K562 (cell line): ENCODE measurements around the gene ZFX. TPM values are rescaled to one million over a fixed set of nuclear protein-coding genes. Genes with fewer than 3 reads are reported as not detected.

Experiments
- ASH1L ChIP-seq: fragments of 450-650 bp; IDR thresholded peaks from 2 replicates; pipeline ENCODE4 v1.6.1; 2018; ENCODE audit warnings: borderline replicate concordance, mild to moderate bottlenecking, low read depth; ENCODE audit not compliant: partially characterized antibody
- BCLAF1 ChIP-seq, 2 experiments: fragments of 450-650 bp in 1 of 2; IDR thresholded peaks; 2 replicates each; pipeline ENCODE4 v1.6.1; 2011 to 2017; ENCODE audit warnings: low read depth in 2 of 2, antibody characterized with exemption in 1 of 2, borderline replicate concordance in 1 of 2, low read length in 1 of 2, mild to moderate bottlenecking in 1 of 2, mixed read lengths in 1 of 2; ENCODE audit not compliant: control insufficient read depth in 1 of 2
- CTCF ChIP-seq, 3 experiments: IDR thresholded peaks in 2 of 3; conservative IDR thresholded peaks in 1 of 3; 2 replicates each; pipeline ENCODE4 v1.5.1; 2011 to 2012; ENCODE audit warnings: low read length in 3 of 3, mild to moderate bottlenecking in 3 of 3, control low read depth in 2 of 3, improper control_type of control experiment in 1 of 3, inconsistent platforms in 1 of 3, low read depth in 1 of 3, mixed read lengths in 1 of 3, moderate library complexity in 1 of 3; ENCODE audit not compliant: insufficient read depth in 2 of 3
- FOXJ2 ChIP-seq: fragments of 200-800 bp; sonication (Bioruptor generic); IDR thresholded peaks from 2 replicates; pipeline ENCODE4 v1.6.1; 2016; ENCODE audit warnings: missing genetic modification characterization, missing compliant biosample characterization
- HES1 ChIP-seq: fragments of 450-650 bp; IDR thresholded peaks from 2 replicates; pipeline ENCODE4 v1.6.1; 2016; ENCODE audit warnings: low read depth, mild to moderate bottlenecking, moderate library complexity
- NFE2 ChIP-seq: IDR thresholded peaks from 2 replicates; pipeline ENCODE4 v1.6.1; 2014; ENCODE audit warnings: antibody characterized with exemption, low read depth
- POLR3G ChIP-seq: IDR thresholded peaks from 2 replicates; pipeline ENCODE4 v1.6.1; 2011; ENCODE audit not compliant: insufficient read length, insufficient replicate concordance; ENCODE audit errors: extremely low read depth
- SIN3A ChIP-seq, 2 experiments: fragments of 150-350 bp in 1 of 2; IDR thresholded peaks; 2 replicates each; pipeline ENCODE4 v1.6.1; 2011 to 2016; ENCODE audit warnings: borderline replicate concordance in 2 of 2, low read depth in 2 of 2, low read length in 2 of 2, mild to moderate bottlenecking in 2 of 2, moderate library complexity in 2 of 2; ENCODE audit not compliant: control insufficient read depth in 1 of 2
- SMAD2 ChIP-seq: fragments of 150-350 bp; IDR thresholded peaks from 2 replicates; pipeline ENCODE4 v1.6.1; 2014; ENCODE audit warnings: low read depth, mild to moderate bottlenecking, low read length
- SNIP1 ChIP-seq: fragments of 450-650 bp; IDR thresholded peaks from 2 replicates; pipeline ENCODE4 v1.7.1; 2017; ENCODE audit warnings: low read depth, mild to moderate bottlenecking
- SRSF1 ChIP-seq: fragments of 200-400 bp; formaldehyde crosslinking; IDR thresholded peaks from 2 replicates; pipeline ENCODE4 v1.6.1; 2017; ENCODE audit warnings: mild to moderate bottlenecking, low read depth, low read length, moderate library complexity
- polyA plus RNA-seq, 8 experiments: library from polyadenylated mRNA; depleted of rRNA in 4 of 8; stranded (reverse) in 5 of 8; unstranded in 3 of 8; fragments of >200 nt; fragmentation: Nextera tagmentation in 2 of 8; fragmentation: Illumina TruSeq in 1 of 8; extraction: Ambion mirVana in 2 of 8; extraction: Trizol in 1 of 8; gene quantifications; 2 replicates each; pipeline versions ENCODE4 v1.2.1 to v1.2.3, GENCODE V29; 2011 to 2014; ENCODE audit warnings: inconsistent platforms in 1 of 8, missing spikeins in 1 of 8
- total RNA-seq, 7 experiments: library from RNA; depleted of rRNA in 6 of 7; stranded (reverse); fragments of >200 nt in 6 of 7; fragmentation: Illumina TruSeq in 2 of 7; extraction: Trizol in 2 of 7; gene quantifications; 2 replicates each; pipeline versions ENCODE4 v1.2.1 to v1.2.3, GENCODE V29; 2011 to 2021; ENCODE audit warnings: low replicate concordance in 1 of 7
- TF ChIP-seq, protein P1 (sequence below), 2 experiments: fragments of 450-650 bp; IDR thresholded peaks; 2 replicates each; pipeline ENCODE4 v1.6.1; 2016
- TF ChIP-seq, protein P2 (sequence below): fragments of 150-350 bp; conservative IDR thresholded peaks from 2 replicates; pipeline ENCODE4 v1.6.1; 2014; ENCODE audit warnings: low read length

ZFX gene
- total and polyA plus RNA-seq, 9 of the 15 experiments (the other 6 are each of a cell fraction or from before 2014, with no cell fraction given): 5.3 to 25.2 (median 11.4) TPM

DNA sequence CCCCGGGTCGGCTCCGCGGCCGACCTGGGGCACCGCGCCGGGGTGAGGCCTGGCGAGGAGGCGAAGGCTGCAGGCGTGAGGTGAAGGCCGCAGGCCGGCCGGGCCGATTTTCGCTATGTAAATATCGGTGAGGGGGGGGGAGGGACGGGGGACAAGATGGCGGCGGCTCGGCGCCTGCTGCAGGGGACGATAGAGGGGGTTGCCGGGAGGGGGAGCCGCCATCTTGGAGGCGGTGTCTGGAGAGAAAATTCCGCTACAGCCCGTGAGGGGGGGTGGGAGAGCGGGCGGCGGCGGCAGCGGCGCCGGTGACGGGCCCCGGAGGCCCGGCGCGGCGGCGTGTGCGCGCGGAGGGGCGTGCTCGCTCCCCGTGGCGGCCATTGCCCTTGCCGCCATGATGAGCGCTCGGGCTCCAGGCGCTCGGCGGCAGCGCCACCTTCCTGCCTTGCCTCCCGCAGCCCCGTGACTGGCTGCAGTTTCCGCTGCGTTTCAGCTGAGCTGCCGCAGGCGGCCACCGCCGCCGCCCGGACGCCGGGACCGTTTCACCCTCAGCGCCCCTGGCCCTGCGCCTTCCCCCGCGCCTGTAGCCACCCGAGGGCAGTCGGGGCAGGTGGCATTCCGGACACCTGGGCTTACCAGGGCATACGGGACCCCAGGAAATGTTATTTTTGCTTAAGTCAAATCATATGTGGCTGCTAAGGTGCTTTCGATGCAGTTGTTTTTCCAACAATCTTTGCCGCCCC, 692 bp downstream of the ZFX start (continued):
- TF ChIP-seq CTCF (IDR thresholded peaks at IDR 0.05 in 2 of 3, conservative IDR thresholded peaks at IDR 0.05 in 1 of 3; ENCODE audit: insufficient read depth in 2 of 3, low read depth in 1 of 3, low read length in 3 of 3) (peak; percentile 32 to 89 (median 70); a peak in 5 of 6 replicates), FOXJ2 (no peak), BCLAF1 (IDR thresholded peaks at IDR 0.05; ENCODE audit: borderline replicate concordance in 1 of 2, control insufficient read depth in 1 of 2, low read depth in 2 of 2, low read length in 1 of 2) (0 out of 4 replicates have a peak, but pooled peaks of 1 of the 2 experiments have one; percentile 60), NFE2 (peak; percentile 7; the same call in 1 of the 2 replicates), POLR3G (no peak), SMAD2 (no peak), HES1 (no peak), ASH1L (no peak), SRSF1 (no peak), SIN3A (IDR thresholded peaks at IDR 0.05; ENCODE audit: borderline replicate concordance in 2 of 2, control insufficient read depth in 1 of 2, low read depth in 2 of 2, low read length in 2 of 2) (peak in 1 of 2 experiments; percentile 46; a peak in 1 of 4 replicates), SNIP1 (no peak)
- TF ChIP-seq, protein P1, sequence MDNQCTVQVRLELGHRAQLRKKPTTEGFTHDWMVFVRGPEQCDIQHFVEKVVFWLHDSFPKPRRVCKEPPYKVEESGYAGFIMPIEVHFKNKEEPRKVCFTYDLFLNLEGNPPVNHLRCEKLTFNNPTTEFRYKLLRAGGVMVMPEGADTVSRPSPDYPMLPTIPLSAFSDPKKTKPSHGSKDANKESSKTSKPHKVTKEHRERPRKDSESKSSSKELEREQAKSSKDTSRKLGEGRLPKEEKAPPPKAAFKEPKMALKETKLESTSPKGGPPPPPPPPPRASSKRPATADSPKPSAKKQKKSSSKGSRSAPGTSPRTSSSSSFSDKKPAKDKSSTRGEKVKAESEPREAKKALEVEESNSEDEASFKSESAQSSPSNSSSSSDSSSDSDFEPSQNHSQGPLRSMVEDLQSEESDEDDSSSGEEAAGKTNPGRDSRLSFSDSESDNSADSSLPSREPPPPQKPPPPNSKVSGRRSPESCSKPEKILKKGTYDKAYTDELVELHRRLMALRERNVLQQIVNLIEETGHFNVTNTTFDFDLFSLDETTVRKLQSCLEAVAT (IDR thresholded peaks at IDR 0.05): no peak
- TF ChIP-seq, protein P2, sequence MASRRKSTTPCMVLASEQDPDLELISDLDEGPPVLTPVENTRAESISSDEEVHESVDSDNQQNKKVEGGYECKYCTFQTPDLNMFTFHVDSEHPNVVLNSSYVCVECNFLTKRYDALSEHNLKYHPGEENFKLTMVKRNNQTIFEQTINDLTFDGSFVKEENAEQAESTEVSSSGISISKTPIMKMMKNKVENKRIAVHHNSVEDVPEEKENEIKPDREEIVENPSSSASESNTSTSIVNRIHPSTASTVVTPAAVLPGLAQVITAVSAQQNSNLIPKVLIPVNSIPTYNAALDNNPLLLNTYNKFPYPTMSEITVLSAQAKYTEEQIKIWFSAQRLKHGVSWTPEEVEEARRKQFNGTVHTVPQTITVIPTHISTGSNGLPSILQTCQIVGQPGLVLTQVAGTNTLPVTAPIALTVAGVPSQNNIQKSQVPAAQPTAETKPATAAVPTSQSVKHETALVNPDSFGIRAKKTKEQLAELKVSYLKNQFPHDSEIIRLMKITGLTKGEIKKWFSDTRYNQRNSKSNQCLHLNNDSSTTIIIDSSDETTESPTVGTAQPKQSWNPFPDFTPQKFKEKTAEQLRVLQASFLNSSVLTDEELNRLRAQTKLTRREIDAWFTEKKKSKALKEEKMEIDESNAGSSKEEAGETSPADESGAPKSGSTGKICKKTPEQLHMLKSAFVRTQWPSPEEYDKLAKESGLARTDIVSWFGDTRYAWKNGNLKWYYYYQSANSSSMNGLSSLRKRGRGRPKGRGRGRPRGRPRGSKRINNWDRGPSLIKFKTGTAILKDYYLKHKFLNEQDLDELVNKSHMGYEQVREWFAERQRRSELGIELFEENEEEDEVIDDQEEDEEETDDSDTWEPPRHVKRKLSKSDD: no peak; the same call in 1 of the 2 replicates
